HepG2 (cell line): ENCODE measurements around the gene VARS2. TPM values are rescaled to one million over a fixed set of nuclear protein-coding genes. Genes with fewer than 3 reads are reported as not detected.

Experiments used
- CREBL2 ChIP-seq: sonication (generic); formaldehyde crosslinking; IDR thresholded peaks from 2 replicates; pipeline ENCODE4 v1.8.1; 2023; ENCODE audit warnings: missing genetic modification reagents, mild to moderate bottlenecking, borderline replicate concordance
- CREM ChIP-seq, 2 experiments: sonication (generic) in 1 of 2; formaldehyde crosslinking in 1 of 2; IDR thresholded peaks; 2 replicates each; pipeline versions ENCODE4 v1.4.0 to v1.6.1; 2016 to 2020; ENCODE audit warnings: antibody characterized with exemption in 1 of 2, mild to moderate bottlenecking in 1 of 2, missing genetic modification reagents in 1 of 2
- ELF3 ChIP-seq: IDR thresholded peaks from 2 replicates; pipeline ENCODE4 v1.6.1; 2016; ENCODE audit warnings: missing genetic modification reagents, missing compliant biosample characterization
- HMGXB4 ChIP-seq, 2 experiments: sonication (generic) in 1 of 2; formaldehyde crosslinking in 1 of 2; IDR thresholded peaks; 2 replicates each; pipeline versions ENCODE4 v1.4.0 to v1.6.1; 2018 to 2020; ENCODE audit warnings: missing genetic modification reagents in 2 of 2, borderline replicate concordance in 1 of 2, low read depth in 1 of 2, mild to moderate bottlenecking in 1 of 2, missing biosample characterization in 1 of 2
- HNRNPK ChIP-seq: fragments of 200-400 bp; formaldehyde crosslinking; IDR thresholded peaks from 2 replicates; pipeline ENCODE4 v1.6.1; 2018; ENCODE audit warnings: low read length, low read depth, moderate library complexity, mild to moderate bottlenecking; ENCODE audit not compliant: poor library complexity, severe bottlenecking
- IKZF1 ChIP-seq: fragments of 450-650 bp; IDR thresholded peaks from 2 replicates; pipeline ENCODE4 v1.7.1; 2016
- MED13 ChIP-seq: sonication (generic); formaldehyde crosslinking; IDR thresholded peaks from 2 replicates; pipeline ENCODE4 v1.5.0; 2020; ENCODE audit warnings: missing genetic modification reagents
- MEIS1 ChIP-seq: sonication (generic); formaldehyde crosslinking; IDR thresholded peaks from 2 replicates; pipeline ENCODE4 v1.9.0; 2021; ENCODE audit warnings: mild to moderate bottlenecking, missing genetic modification reagents, moderate library complexity, borderline replicate concordance
- NFKBIZ ChIP-seq: IDR thresholded peaks from 2 replicates; pipeline ENCODE4 v1.6.1; 2018; ENCODE audit warnings: missing genetic modification reagents, missing compliant biosample characterization
- NR3C1 ChIP-seq: sonication (generic); formaldehyde crosslinking; IDR thresholded peaks from 2 replicates; pipeline ENCODE4 v1.4.0; 2020; ENCODE audit warnings: missing genetic modification reagents
- SP5 ChIP-seq: IDR thresholded peaks from 2 replicates; pipeline ENCODE4 v1.6.1; 2016; ENCODE audit warnings: low read depth, borderline replicate concordance
- TBX2 ChIP-seq: sonication (generic); formaldehyde crosslinking; IDR thresholded peaks from 2 replicates; pipeline ENCODE4 v1.5.0; 2020; ENCODE audit warnings: missing genetic modification reagents, mild to moderate bottlenecking, borderline replicate concordance
- TEAD2 ChIP-seq: sonication (generic); formaldehyde crosslinking; IDR thresholded peaks from 2 replicates; pipeline ENCODE4 v1.9.0; 2021; ENCODE audit warnings: missing genetic modification reagents
- TEAD3 ChIP-seq: optimal IDR thresholded peaks from 2 replicates; pipeline ENCODE3; 2016; ENCODE audit warnings: borderline replicate concordance
- ZBTB10 ChIP-seq: sonication (generic); formaldehyde crosslinking; IDR thresholded peaks from 2 replicates; pipeline ENCODE4 v1.4.0; 2020; ENCODE audit warnings: missing genetic modification reagents, borderline replicate concordance
- ZBTB39 ChIP-seq: sonication (generic); formaldehyde crosslinking; IDR thresholded peaks from 2 replicates; pipeline ENCODE4 v1.5.0; 2020; ENCODE audit warnings: missing genetic modification reagents
- ZMYM2 ChIP-seq: sonication (generic); formaldehyde crosslinking; IDR thresholded peaks from 2 replicates; pipeline ENCODE4 v1.8.0; 2022; ENCODE audit warnings: mild to moderate bottlenecking, missing genetic modification reagents
- ZNF292 ChIP-seq: sonication (generic); formaldehyde crosslinking; IDR thresholded peaks from 2 replicates; pipeline ENCODE4 v1.8.1; 2022; ENCODE audit warnings: mild to moderate bottlenecking, low read depth, missing genetic modification reagents, borderline replicate concordance
- ZNF317 ChIP-seq: sonication (generic); formaldehyde crosslinking; IDR thresholded peaks from 2 replicates; pipeline ENCODE4 v1.5.0; 2020; ENCODE audit warnings: mild to moderate bottlenecking, missing genetic modification reagents
- ZNF333 ChIP-seq: sonication (generic); formaldehyde crosslinking; IDR thresholded peaks from 2 replicates; pipeline ENCODE4 v1.4.0; 2020; ENCODE audit warnings: mild to moderate bottlenecking, missing genetic modification reagents, borderline replicate concordance
- ZNF33A ChIP-seq: sonication (generic); formaldehyde crosslinking; IDR thresholded peaks from 2 replicates; pipeline ENCODE4 v1.5.1; 2020; ENCODE audit warnings: missing genetic modification reagents, mild to moderate bottlenecking, moderate library complexity, borderline replicate concordance
- ZNF563 ChIP-seq: sonication (generic); formaldehyde crosslinking; IDR thresholded peaks from 2 replicates; pipeline ENCODE4 v1.8.0; 2022; ENCODE audit warnings: mild to moderate bottlenecking, moderate library complexity, missing genetic modification reagents
- polyA plus RNA-seq, 8 experiments: library from polyadenylated mRNA; depleted of rRNA in 3 of 8; stranded (reverse) in 7 of 8; unstranded in 1 of 8; fragments of >200 nt; fragmentation: Illumina TruSeq in 4 of 8; extraction: Trizol in 4 of 8; gene quantifications; 2 replicates each; pipeline versions ENCODE4 v1.2.1 to v1.2.3, GENCODE V29; 2011 to 2016; ENCODE audit warnings: low read depth in 4 of 8, missing spikeins in 1 of 8, mixed read lengths in 1 of 8; ENCODE audit not compliant: insufficient read depth in 1 of 8
- total RNA-seq, 5 experiments: library from RNA; depleted of rRNA; stranded (reverse); fragments of >200 nt; fragmentation: Illumina TruSeq; extraction: Trizol; gene quantifications; 2 replicates each; pipeline ENCODE4 v1.2.3, GENCODE V29; 2016; ENCODE audit warnings: low read depth in 1 of 5

VARS2 gene
- total and polyA plus RNA-seq, 2 of the 13 experiments (the other 11 are each of a cell fraction or from before 2014, with no cell fraction given): 61.8 to 71.8 TPM

GRCh38 chr6:30882204-30882758, 31.8 kb upstream of the VARS2 start (continued):
- TF ChIP-seq ZBTB10 (CRISPR knock-in tag): no peak
- no peak for TF ChIP-seq CREM (IDR thresholded peaks at IDR 0.05)
- TF ChIP-seq CREM (CRISPR knock-in tag; IDR thresholded peaks at IDR 0.05): no peak
- TF ChIP-seq ZNF563 (CRISPR knock-in tag): 0 out of 2 replicates have a peak, but pooled peaks have one; percentile 5
- TF ChIP-seq HMGXB4 (CRISPR knock-in tag; IDR thresholded peaks at IDR 0.05; ENCODE audit: borderline replicate concordance in 1 of 2, low read depth in 1 of 2): 0 out of 4 replicates have a peak, but pooled peaks of 1 of the 2 experiments have one; percentile 25
- 0 out of 2 replicates have a peak, but pooled peaks have one; percentile 51 for TF ChIP-seq MEIS1 (CRISPR knock-in tag)
- TF ChIP-seq HNRNPK: no peak
- TF ChIP-seq ZNF333: no peak
- TF ChIP-seq IKZF1: no peak
- no peak for TF ChIP-seq TEAD2
- peak; percentile 66 for TF ChIP-seq TEAD3 (CRISPR knock-in tag)
- no peak for TF ChIP-seq ZNF292 (CRISPR knock-in tag)
- no peak for TF ChIP-seq ZNF33A (CRISPR knock-in tag)
- peak; percentile 10; the same call in 1 of the 2 replicates for TF ChIP-seq ELF3
- no peak for TF ChIP-seq CREBL2 (CRISPR knock-in tag)
- TF ChIP-seq TBX2 (CRISPR knock-in tag): 0 out of 2 replicates have a peak, but pooled peaks have one; percentile 9
- no peak for TF ChIP-seq NFKBIZ (CRISPR knock-in tag)
- TF ChIP-seq ZMYM2 (CRISPR knock-in tag): no peak
- no peak for TF ChIP-seq NR3C1 (CRISPR knock-in tag)
- no peak; the same call in 1 of the 2 replicates for TF ChIP-seq SP5
- TF ChIP-seq ZBTB39 (CRISPR knock-in tag): peak; percentile 53; the same call in 1 of the 2 replicates
- no peak for TF ChIP-seq MED13 (CRISPR knock-in tag)
- no peak for TF ChIP-seq ZNF317 (CRISPR knock-in tag)
